ENCODE data around the gene CMIP.

The CMIP gene

GRCh38 chr16:81583893-81584631 lies 139.5 kb downstream of the CMIP start:
- no peak for DNase-seq (ENCODE audit: low read depth, low spot score)
- no peak overlapping the region for H3K4me3 ChIP-seq (ENCODE audit: low read length)

- DNase-seq (ENCODE audit: low read depth, low spot score) = no peak
- H3K4me3 ChIP-seq (ENCODE audit: low read length) = no peak overlapping the region
Observed at GRCh38 chr16:81585785-81586184, 141.2 kb downstream of the CMIP start.

- no peak overlapping the region for H3K4me3 ChIP-seq (ENCODE audit: low read length)
- no peak for DNase-seq (ENCODE audit: low read depth, low spot score)
Observed at GRCh38 chr16:81586417-81586816, 141.8 kb downstream of the CMIP start.

- DNase-seq (ENCODE audit: low read depth, low spot score) = no peak
- H3K4me3 ChIP-seq (ENCODE audit: low read length) = no peak overlapping the region
Observed at GRCh38 chr16:81586977-81587625, 142.5 kb downstream of the CMIP start.

GRCh38 chr16:81587626-81588160 lies 143.1 kb downstream of the CMIP start:
- H3K4me3 ChIP-seq (ENCODE audit: low read length) = no peak overlapping the region
- no peak for DNase-seq (ENCODE audit: low read depth, low spot score)

- no peak for DNase-seq (ENCODE audit: low read depth, low spot score)
- H3K4me3 ChIP-seq (ENCODE audit: low read length) = no peak overlapping the region
Observed at GRCh38 chr16:81588326-81589081, 143.9 kb downstream of the CMIP start.

GRCh38 chr16:81589975-81590650 lies 145.5 kb downstream of the CMIP start:
- DNase-seq (ENCODE audit: low read depth, low spot score) = no peak
- no peak overlapping the region for H3K4me3 ChIP-seq (ENCODE audit: low read length)

- H3K4me3 ChIP-seq (ENCODE audit: low read length) = no peak overlapping the region
- DNase-seq (ENCODE audit: low read depth, low spot score) = peak; percentile 12
Observed at GRCh38 chr16:81590714-81591544, 146.3 kb downstream of the CMIP start.

- no peak for DNase-seq (ENCODE audit: low read depth, low spot score)
- H3K4me3 ChIP-seq (ENCODE audit: low read length) = no peak overlapping the region
Observed at GRCh38 chr16:81591545-81591870, 146.9 kb downstream of the CMIP start.

- DNase-seq (ENCODE audit: low read depth, low spot score) = no peak
- no peak overlapping the region for H3K4me3 ChIP-seq (ENCODE audit: low read length)
Observed at GRCh38 chr16:81592353-81592866, 147.8 kb downstream of the CMIP start.

- no peak overlapping the region for H3K4me3 ChIP-seq (ENCODE audit: low read length)
- no peak for DNase-seq (ENCODE audit: low read depth, low spot score)
Observed at GRCh38 chr16:81593481-81593880, 148.9 kb downstream of the CMIP start.

GRCh38 chr16:81595629-81596292 lies 151.2 kb downstream of the CMIP start:
- DNase-seq (ENCODE audit: low read depth, low spot score) = no peak
- no peak overlapping the region for H3K4me3 ChIP-seq (ENCODE audit: low read length)

GRCh38 chr16:81597079-81597658 lies 152.6 kb downstream of the CMIP start:
- no peak for DNase-seq (ENCODE audit: low read depth, low spot score)
- no peak overlapping the region for H3K4me3 ChIP-seq (ENCODE audit: low read length)

- no peak overlapping the region for H3K4me3 ChIP-seq (ENCODE audit: low read length)
- DNase-seq (ENCODE audit: low read depth, low spot score) = no peak
Observed at GRCh38 chr16:81598083-81598482, 153.5 kb downstream of the CMIP start.

- no peak for DNase-seq (ENCODE audit: low read depth, low spot score)
- H3K4me3 ChIP-seq (ENCODE audit: low read length) = no peak overlapping the region
Observed at GRCh38 chr16:81599034-81599744, 154.6 kb downstream of the CMIP start.

GRCh38 chr16:81600275-81600674 lies 155.7 kb downstream of the CMIP start:
- DNase-seq (ENCODE audit: low read depth, low spot score) = no peak

GRCh38 chr16:81601008-81601428 lies 156.4 kb downstream of the CMIP start:
- no peak overlapping the region for H3K4me3 ChIP-seq (ENCODE audit: low read length)
- no peak for DNase-seq (ENCODE audit: low read depth, low spot score)

More at GRCh38 chr16:81600275-81600674, 155.7 kb downstream of the CMIP start:
- no peak overlapping the region for H3K4me3 ChIP-seq (ENCODE audit: low read length)
